Peyer's patch (tissue), 4 donors: ENCODE measurements around the gene AGAP1.

Source experiments
- CTCF ChIP-seq, 6 experiments: fragments of 450-650 bp in 4 of 6; fragments of 200-600 bp in 2 of 6; sonication (generic) in 1 of 6; IDR thresholded peaks; one replicate each; pipeline ENCODE4 v1.5.1; 2017 to 2019; ENCODE audit warnings: antibody characterized with exemption in 6 of 6, mild to moderate bottlenecking in 3 of 6, moderate library complexity in 1 of 6
- POLR2A ChIP-seq, 2 donors: fragments of 450-650 bp; IDR thresholded peaks; one replicate each; pipeline ENCODE4 v1.5.1; 2017; ENCODE audit warnings: antibody characterized with exemption in 2 of 2, mild to moderate bottlenecking in 2 of 2, moderate library complexity in 2 of 2

GRCh38 chr2:235553291-235553690, 59.4 kb downstream of the AGAP1 start:
- no peak for TF ChIP-seq CTCF (IDR thresholded peaks at IDR 0.05)
- no peak for TF ChIP-seq POLR2A (IDR thresholded peaks at IDR 0.05)
